ENCODE results near the gene PTCHD4.
"Not testable (repeated sequence)": the region's sequence is repeated elsewhere in the genome, so short reads cannot be mapped to it uniquely, and the experiment has no call there.

The PTCHD4 gene

DNA sequence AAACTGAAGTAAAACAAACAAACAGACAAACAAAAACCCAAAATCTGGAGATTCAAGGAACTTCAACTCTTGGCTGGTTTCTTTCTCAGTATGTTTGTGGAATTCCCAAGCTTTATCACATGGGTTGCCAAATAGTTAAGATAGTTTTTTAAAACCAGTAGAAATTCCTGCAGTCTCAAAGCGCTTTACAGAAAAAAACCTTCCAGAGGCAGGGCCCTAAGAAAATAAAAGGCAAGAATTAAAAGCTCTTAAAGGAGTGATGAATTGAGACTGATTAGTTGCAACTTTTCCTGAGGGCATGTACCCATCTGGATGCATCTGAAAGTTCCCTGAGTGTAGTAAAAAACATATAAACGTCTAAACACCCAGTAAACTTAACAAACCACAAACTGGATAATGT, 25.9 kb upstream of the PTCHD4 start:
- DNase-seq (ENCODE audit: extremely low read depth, low read depth): no peak
- TF ChIP-seq, protein P1, sequence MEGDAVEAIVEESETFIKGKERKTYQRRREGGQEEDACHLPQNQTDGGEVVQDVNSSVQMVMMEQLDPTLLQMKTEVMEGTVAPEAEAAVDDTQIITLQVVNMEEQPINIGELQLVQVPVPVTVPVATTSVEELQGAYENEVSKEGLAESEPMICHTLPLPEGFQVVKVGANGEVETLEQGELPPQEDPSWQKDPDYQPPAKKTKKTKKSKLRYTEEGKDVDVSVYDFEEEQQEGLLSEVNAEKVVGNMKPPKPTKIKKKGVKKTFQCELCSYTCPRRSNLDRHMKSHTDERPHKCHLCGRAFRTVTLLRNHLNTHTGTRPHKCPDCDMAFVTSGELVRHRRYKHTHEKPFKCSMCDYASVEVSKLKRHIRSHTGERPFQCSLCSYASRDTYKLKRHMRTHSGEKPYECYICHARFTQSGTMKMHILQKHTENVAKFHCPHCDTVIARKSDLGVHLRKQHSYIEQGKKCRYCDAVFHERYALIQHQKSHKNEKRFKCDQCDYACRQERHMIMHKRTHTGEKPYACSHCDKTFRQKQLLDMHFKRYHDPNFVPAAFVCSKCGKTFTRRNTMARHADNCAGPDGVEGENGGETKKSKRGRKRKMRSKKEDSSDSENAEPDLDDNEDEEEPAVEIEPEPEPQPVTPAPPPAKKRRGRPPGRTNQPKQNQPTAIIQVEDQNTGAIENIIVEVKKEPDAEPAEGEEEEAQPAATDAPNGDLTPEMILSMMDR (IDR thresholded peaks at IDR 0.05; ENCODE audit: low read depth, low read length): no peak

DNA sequence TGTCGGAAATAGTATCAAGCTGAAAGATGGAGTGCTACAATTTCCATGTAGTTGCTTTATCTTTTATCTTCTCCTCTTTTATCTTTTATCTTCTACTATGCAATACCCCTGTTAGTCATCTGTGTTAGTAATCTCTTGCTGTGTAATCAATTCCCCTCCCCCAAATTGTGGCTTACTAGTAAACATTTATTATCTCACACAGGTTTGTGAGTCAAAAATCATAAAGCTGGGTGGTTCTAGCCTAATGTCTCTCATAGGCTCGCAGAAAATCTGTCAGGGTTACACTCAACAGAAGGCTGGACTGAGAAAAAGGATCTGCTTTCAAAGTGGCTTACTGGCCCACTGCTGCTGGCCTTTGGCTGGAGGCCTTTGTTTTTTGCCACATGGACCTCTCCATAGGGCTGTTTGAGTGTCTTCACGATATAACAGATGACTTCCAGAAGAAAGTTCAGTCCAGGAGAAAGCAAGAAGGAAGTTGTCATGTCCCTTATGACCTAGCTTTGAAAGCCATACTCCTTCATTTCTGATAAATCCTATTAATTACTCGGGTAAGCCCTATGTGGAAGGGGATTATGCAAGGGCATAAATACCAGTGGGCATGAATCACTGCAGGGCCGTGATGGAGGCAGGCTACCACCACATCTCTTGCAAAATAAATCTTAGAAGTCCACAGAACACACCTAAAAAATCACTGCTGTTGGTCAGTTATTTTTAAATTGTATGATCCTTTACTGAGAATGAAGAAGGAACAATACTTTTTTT, 24.5 kb upstream of the PTCHD4 start:
- no peak for DNase-seq (ENCODE audit: extremely low read depth, low read depth)
- TF ChIP-seq, protein P1 (IDR thresholded peaks at IDR 0.05; ENCODE audit: low read depth, low read length): no peak

DNA sequence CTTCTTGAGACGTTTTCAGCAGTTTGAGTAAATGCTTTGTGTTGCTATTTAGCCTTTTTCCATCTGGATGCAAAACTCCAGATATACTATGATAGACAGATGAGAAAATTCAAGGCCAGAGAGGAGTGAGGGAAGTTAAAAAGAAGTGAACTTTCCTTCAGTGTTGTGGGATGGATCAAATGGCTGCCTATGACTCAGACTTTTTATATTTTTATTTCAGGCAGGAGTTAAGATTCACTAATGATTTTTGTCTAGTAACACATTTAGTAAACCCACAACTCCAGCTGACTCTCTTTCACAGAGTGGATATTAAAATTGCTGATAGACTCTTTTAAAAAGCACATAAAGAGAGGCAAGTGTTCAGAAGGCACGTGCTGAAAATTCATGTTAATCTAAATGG, 23.2 kb upstream of the PTCHD4 start:
- TF ChIP-seq, protein P1 (IDR thresholded peaks at IDR 0.05; ENCODE audit: low read depth, low read length): no peak
- no peak for DNase-seq (ENCODE audit: extremely low read depth, low read depth)

DNA sequence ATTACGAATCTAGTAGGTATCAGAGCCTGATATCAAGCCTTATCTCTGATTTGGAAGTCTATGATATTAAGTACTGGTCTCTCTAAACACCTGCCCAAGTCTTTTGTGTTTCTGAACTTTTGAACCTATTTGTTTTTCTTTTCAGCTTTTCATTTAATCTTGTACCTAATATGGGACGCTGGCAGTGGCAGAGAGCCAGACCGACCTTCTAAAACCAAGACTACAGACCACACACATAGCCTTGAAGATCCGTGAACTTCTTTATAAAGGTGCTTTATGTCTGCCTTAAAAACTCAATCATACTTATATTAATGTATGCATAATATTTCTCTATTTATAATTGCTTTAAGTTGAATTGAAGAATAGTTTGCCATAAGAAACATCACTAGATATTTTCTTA, 12.6 kb upstream of the PTCHD4 start:
- DNase-seq (ENCODE audit: extremely low read depth, low read depth): no peak
- TF ChIP-seq, protein P1 (IDR thresholded peaks at IDR 0.05; ENCODE audit: low read depth, low read length): no peak

DNA sequence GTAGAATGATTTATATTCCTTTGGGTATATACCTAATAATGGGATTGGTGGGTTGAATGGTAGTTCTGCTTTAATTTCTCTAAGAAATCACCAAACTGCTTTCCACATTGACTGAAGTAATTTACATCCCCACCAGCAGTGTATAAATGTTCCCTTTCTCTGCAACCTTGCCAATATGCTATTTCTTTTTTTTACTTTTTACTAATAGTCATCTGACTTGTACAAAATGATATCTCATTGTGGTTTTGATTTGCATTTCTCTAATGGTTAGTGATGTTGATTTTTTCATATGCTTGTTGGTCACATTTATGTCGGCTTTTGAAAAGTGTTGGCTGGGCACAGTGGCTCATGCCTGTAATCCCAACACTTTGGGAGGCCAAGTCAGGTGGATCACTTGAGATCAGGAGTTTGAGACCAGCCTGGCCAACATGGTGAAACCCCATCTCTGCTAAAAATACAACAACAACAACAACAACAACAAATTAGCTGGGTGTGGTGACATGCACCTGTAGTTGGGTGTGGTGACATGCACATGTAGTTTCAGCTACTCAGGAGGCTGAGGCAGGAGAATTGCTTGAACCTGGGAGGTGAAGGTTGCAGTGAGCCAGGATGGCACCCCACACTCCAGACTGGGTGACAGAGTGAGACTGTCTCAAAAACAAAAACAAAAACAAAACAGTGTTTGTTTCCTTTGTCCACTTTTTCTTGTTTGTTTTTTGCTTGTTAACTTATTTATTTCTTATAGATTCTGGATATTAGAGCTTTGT, 11.2 kb upstream of the PTCHD4 start:
- not testable (repeated sequence) for DNase-seq (ENCODE audit: extremely low read depth, low read depth)

DNA sequence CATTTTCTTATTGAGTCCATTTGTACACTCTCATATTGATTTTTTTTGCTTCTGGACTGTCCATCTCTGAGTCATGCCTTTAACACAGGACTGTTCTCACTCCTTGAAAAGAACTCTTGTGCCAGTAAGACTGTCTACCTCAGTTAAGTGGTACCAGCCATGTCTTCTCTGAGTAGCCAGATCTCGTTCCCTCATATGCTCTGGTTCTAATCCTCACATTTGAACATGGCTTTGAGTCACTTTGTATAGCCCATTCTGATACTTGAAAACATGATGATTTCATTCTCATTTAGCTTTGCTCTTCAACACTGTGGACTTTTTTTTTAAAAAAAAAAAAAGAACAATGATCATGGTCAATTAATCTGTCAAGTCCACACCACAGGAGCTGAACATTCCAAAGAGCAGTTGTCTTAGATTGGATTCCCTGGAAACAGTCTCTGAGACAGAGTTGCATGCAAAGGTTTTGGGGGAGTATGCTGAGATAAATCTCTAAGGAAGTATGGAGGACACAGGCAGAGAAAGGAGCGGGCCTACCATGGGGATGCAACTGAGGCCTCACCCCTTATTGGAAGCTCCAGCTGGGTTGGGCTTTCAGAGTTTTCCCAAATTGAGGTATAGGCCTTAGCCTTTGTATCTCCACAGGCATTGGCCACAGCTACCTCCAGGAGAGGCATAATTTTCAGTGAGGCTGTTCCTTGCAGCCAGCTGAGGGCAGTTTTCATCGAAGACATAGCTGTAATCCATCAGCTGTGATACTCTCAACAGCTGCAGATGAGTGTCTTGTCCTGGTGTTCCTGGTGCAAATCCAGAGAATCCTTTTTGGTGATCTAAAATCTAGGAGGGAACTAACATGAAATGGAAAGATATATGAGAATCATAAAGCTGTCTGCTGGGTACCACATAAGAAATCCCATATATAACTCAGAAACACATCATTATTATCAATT, 6.0 kb upstream of the PTCHD4 start:
- DNase-seq (ENCODE audit: extremely low read depth, low read depth): no peak
- TF ChIP-seq, protein P1 (IDR thresholded peaks at IDR 0.05; ENCODE audit: low read depth, low read length): no peak

DNA sequence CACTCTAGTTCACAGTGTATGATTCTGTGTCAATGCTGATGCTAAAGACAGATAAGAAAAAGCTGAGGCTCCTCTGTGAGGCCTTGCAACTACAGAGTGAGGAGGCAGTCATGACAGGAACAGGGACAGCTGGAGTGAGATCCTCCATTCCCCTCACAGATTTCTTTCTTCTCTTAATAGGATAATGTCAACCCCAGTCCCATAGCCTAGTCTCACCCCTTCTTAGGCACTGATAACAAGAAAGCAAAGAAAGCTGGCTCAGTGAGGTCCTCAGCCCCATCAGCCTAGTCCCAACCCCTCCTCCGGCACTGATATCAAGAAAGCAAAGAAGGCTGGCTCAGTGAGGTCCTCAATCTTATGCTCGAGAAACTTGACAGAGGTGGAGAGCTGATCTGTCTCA, 2.1 kb upstream of the PTCHD4 start:
- DNase-seq (ENCODE audit: extremely low read depth, low read depth): no peak
- TF ChIP-seq, protein P1 (IDR thresholded peaks at IDR 0.05; ENCODE audit: low read depth, low read length): no peak

Data from AG09319 (cell line).